Mesodermal cell (in vitro differentiated cells): ENCODE results near the gene A2M.

Experiments used
- H3K27ac ChIP-seq: 2 replicates; pipeline ENCODE4 v1.7.0; 2013; ENCODE audit warnings: mild to moderate bottlenecking, low read depth, low read length, moderate library complexity; ENCODE audit not compliant: severe bottlenecking
- H3K36me3 ChIP-seq: 2 replicates; pipeline ENCODE4 v1.7.1; 2013; ENCODE audit warnings: mild to moderate bottlenecking, low read length, moderate library complexity; ENCODE audit not compliant: control insufficient read depth, insufficient read depth
- H3K4me1 ChIP-seq: one replicate; pipeline ENCODE4 v1.7.1; 2013; ENCODE audit warnings: mild to moderate bottlenecking, low read length; ENCODE audit not compliant: insufficient read depth, control insufficient read depth, poor library complexity, severe bottlenecking
- H3K4me3 ChIP-seq: 2 replicates; pipeline ENCODE4 v1.7.0; 2013; ENCODE audit warnings: low read length, control low read depth, mild to moderate bottlenecking; ENCODE audit not compliant: insufficient read depth, poor library complexity, severe bottlenecking; ENCODE audit errors: extremely low read depth
- H3K9me3 ChIP-seq: 2 replicates; pipeline ENCODE4 v1.7.1; 2013; ENCODE audit warnings: mild to moderate bottlenecking, low read length, moderate library complexity; ENCODE audit not compliant: control insufficient read depth
- WGBS, 2 experiments: methylation state at CpG; one replicate each; pipeline ENCODE4 v1.1.5; 2013; ENCODE audit warnings: missing lambda C conversion rate in 2 of 2; ENCODE audit not compliant: insufficient coverage in 2 of 2; 5-methylcytosine and 5-hydroxymethylcytosine counted together

A2M gene

DNA sequence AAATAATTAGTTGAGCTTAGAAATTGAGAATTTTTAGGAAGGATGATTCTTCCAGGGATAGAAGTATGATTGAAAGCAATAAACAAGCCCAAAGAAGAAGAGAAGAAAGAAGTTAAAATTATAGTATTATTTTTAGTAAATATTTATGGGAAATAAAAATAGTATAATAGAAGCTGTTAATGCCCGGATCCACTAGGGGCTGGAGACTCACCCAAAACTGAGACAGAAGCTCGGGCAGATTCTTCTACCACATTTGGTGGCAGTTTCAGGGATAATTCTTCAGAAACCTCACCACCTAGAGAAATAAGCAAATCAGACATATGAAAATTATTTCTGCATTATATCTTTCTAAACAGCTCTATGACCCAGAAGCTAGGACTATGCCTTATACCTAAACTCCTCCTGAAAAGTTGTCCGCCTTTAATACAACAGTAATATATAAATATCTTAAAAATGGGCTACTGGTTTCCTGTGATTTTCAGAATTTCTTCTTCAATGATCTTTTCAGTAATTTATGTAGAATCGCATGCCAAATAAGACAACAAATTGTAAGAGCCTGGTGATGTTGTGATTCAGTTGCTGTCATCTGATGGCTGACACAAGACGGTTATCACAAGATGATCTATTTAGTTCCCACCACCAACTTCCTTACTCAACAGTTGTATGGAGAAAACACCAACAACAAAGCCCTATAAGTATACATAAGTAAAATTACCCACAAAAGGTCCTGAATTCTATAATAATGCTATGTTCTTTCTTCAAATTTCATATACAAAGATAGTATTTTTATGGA is 35.6 kb downstream of the A2M start:
- Histone ChIP-seq H3K36me3 (no peaks in the 10 kb centered on the region), H3K27ac (no peak overlapping the region), H3K9me3 (peaks cover 5% of the 10 kb centered on the region), H3K4me1 (no peaks in the 10 kb centered on the region), H3K4me3 (no peak overlapping the region)
- 90% methylated on average over 2 of the region's 5 CpGs; no CpG with 5 or more reads in 1 of the 2 experiments for WGBS, 2 experiments

DNA sequence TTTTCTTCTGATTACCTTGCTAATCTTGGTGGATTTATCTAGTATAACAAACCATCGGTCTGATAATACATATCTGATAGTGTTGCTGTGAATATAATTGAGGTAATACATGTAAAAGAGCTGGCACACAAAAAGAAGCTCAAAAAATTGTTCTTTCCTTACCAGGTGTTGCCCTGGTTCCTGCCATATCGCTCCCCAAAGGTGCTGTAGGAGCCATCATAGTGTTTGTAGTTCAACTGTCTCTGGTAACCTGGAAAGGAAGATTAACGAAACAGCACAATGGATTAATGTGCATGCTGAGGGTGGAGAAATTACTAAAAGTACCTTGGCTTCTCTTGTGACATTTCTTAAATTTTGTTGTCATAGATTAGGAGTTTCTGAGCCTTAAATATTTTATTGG is 36.6 kb downstream of the A2M start:
- WGBS, 2 experiments = 75 to 96% methylated on average over 1 to 2 of the region's 3 CpGs
- Histone ChIP-seq H3K36me3 (no peaks in the 10 kb centered on the region), H3K27ac (no peak overlapping the region)

DNA sequence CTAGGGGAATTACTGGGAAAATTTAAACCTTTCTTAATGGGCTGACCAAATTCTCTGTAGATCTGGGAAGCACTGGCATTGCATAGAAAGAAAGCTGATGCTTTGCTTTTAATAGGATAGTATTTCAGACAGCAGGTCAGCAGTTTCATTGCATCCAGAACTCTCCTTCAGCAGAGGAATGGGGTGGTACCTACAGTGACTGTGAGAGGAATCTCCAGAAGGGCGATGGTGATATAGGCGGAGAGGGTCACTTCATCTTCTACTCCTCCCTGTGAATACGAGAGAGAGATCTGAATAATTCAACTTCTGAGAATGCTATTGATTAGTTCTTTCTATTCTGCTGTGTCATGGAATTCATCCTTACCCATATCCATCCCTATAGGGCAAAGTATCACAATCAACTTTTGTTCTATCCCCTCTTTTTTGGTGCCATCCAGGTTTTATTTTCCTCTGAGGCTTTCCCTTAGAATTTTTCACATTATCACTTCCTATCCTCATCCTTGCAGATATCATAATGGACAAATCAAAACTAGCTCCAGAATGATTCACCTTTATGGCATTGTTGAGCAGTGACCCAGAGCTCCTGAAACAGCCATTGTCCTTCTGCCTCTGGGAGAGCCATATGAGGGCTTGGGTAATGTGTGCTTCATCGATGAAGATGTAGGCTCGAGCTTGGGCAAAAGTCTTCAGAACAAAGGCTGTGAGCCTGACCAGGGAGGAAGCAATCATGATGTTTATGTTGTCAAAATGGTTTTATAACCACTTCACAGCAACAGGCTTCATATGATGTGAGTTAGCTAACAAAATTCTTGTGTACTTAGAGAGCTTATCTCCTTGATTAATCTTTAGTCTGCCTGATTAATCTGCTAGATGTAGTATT is 38.3 kb downstream of the A2M start:
- Histone ChIP-seq H3K36me3 (no peaks in the 10 kb centered on the region), H3K9me3 (peaks cover 5% of the 10 kb centered on the region), H3K27ac (no peak overlapping the region), H3K4me3 (no peak overlapping the region), H3K4me1 (no peaks in the 10 kb centered on the region)
- 60 to 83% methylated on average over 2 of the region's 5 CpGs for WGBS, 2 experiments

More for the DNA sequence above, 36.6 kb downstream of the A2M start:
- H3K9me3 ChIP-seq = peaks cover 5% of the 10 kb centered on the region
- no peaks in the 10 kb centered on the region for H3K4me1 ChIP-seq
- no peak overlapping the region for H3K4me3 ChIP-seq

DNA sequence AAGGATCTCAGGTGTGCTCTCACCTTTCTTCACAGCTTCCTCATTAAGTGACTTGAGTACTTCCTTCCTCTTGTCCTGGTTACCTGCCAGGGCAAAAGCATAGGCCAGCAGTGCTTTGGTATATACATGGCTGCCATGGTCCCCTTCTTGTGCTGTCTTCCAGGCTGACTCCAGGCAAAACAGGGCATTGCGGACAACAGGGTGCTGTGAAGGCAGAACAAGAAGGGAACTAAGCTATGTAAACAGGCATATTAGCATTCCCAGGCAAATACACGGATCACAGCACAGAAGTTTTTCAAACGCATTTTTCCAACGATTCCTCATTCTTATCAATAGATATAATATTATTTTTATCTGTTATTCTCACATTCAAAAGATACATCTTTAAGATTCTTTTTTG is 39.0 kb downstream of the A2M start:
- no peak overlapping the region for H3K27ac ChIP-seq
- H3K4me3 ChIP-seq = no peak overlapping the region
- 88 to 100% methylated on average over 1 of the region's 4 CpGs for WGBS, 2 experiments
- H3K4me1 ChIP-seq = no peaks in the 10 kb centered on the region
- H3K9me3 ChIP-seq = peaks cover 5% of the 10 kb centered on the region
- no peaks in the 10 kb centered on the region for H3K36me3 ChIP-seq

DNA sequence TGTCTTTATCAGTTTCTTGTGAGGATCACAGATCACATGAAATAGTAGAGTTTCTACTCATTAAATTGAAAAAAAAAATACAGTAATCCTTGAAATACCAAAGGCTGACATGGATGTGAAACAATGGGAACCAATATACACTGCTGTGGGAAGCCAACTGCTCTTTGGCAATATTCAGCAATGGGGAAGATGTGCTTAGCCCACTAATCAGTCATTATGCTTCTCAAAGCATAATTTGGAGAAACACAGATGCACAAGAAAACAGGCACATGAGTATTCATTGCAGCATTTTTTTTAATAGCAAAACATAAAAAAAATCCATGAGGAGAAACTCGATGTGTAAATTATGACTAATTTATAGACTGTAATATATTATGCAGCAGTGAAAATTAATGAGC is 40.6 kb downstream of the A2M start:
- H3K4me3 ChIP-seq = no peak overlapping the region
- H3K4me1 ChIP-seq = no peaks in the 10 kb centered on the region
- no CpG with 5 or more reads among the region's 1 CpG for WGBS, 2 experiments
- no peak overlapping the region for H3K27ac ChIP-seq
- no peaks in the 10 kb centered on the region for H3K36me3 ChIP-seq
- no peaks in the 10 kb centered on the region for H3K9me3 ChIP-seq

DNA sequence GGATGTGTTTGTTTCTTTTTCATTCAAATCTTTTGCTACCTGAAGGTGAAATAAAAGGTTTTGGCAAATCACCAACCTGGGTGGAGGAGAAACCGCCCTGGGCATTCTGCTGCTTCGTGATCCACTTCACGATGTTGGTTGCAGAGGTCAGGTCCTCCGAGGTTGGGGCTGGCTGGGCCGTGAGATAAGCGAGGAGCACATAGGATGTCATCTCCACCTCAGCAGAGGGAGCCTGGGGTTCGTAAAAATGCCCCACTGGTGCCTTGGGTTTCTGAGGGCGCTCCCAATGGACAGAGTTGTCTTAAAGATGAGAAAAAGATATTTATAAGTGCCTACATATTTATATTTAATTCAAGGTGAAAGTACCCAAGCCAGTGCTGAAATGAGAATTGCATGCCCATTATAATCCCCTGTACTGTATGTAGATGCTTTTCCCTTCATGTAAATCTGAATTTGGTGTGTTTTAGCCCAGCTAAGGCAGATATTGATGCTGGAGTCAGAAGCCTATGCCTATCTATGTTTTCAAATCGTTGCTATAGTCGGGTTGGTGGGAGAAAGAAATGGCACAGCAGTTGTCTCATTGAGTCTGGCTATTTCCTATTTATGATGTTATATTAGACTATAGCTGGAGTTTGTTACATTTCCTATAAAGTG is 41.1 kb downstream of the A2M start:
- H3K36me3 ChIP-seq = no peaks in the 10 kb centered on the region
- H3K9me3 ChIP-seq = no peaks in the 10 kb centered on the region
- H3K27ac ChIP-seq = no peak overlapping the region
- WGBS, 2 experiments = 86 to 89% methylated on average over 6 to 7 of the region's 10 CpGs
- H3K4me1 ChIP-seq = no peaks in the 10 kb centered on the region
- no peak overlapping the region for H3K4me3 ChIP-seq

DNA sequence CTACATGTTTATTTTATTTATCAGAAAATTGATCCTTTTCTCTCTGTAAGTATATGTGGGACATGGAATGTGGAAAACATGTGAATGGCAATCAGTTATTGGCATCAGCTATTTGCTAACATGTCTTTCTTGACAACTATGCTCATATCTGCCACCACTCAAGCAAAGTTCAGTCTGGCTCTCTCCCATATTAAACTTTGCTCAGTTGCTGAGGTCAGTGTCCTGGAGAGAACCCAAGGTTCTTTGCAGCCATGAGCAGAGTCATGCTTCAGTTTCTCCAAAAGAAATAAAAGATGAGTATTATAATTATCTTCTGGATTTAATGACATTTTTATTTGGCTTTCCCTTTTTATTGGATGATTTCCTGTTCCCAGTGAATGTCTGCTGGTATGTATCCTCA is 42.6 kb downstream of the A2M start:
- Histone ChIP-seq H3K4me1 (no peaks in the 10 kb centered on the region), H3K27ac (no peak overlapping the region), H3K36me3 (no peaks in the 10 kb centered on the region), H3K9me3 (no peaks in the 10 kb centered on the region), H3K4me3 (no peak overlapping the region)

DNA sequence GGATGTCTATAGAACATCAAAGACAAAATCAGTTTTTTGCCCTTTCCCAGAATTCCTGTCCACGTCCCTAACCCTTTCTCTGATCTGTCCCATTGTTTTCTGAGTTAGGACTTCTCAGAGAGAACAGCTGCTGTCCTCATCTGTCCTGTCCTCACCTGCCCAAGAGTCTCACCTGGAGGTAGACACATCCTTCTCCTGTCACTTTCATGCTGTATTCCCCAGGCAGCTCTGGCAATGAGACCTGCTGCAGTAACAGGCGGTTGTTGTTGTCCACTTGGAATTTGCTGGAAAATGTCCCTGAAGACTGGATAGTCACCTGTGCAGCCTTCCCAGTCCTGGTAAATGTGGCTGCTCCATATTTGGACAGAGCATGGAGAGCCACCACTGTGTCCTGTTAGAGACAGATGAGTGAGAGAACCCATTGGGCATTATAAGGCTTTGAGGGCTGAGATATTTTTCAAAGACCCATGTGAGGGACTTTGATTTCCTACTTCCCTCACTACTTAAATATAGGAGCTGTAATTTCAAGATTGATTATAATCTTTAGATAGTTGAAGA is 43.2 kb downstream of the A2M start:
- H3K4me3 ChIP-seq = no peak overlapping the region
- 67 to 78% methylated on average over 1 to 2 of the region's 2 CpGs for WGBS, 2 experiments
- no peaks in the 10 kb centered on the region for H3K9me3 ChIP-seq
- no peak overlapping the region for H3K27ac ChIP-seq
- no peaks in the 10 kb centered on the region for H3K36me3 ChIP-seq
- no peaks in the 10 kb centered on the region for H3K4me1 ChIP-seq

DNA sequence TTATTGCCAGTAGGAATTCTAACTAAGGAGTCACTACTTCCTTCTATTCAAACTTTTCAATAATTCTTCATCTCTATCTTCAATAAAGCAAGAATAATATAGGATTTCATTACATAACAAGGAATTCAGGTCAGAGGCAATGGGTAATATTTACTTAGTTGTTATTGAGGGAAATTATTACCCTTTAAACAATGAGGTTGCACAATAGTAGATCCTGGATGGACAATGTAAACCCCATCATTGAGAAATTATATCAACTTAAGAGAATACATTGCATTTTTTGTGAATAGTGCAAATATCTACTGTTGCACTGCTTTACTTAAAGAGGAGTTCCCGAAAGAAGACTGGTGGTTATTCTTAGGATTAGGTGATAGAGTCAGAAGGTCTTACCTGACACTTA is 43.8 kb downstream of the A2M start:
- Histone ChIP-seq H3K4me1 (no peaks in the 10 kb centered on the region), H3K27ac (no peak overlapping the region), H3K36me3 (no peaks in the 10 kb centered on the region), H3K4me3 (no peak overlapping the region), H3K9me3 (no peaks in the 10 kb centered on the region)
- 100% methylated on average over 1 of the region's 1 CpG; no CpG with 5 or more reads in 1 of the 2 experiments for WGBS, 2 experiments

DNA sequence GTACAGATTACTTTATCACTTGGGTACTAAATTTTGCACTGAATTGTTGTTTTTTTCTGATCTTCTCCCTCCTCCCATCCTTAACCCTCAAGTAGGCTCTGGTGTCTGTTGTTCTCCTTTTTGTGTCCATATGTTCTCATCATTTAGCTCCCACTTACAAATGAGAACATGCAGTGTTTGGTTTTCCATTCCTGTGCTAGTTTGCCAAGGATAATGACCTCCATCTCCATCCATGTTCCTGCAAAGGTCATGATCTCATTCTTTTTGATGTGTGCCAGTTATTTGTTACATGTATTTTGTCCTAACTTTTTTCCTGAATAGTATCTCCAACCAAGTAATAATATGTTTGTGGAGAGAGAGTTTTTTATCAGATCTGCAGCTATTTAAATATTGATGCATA is 44.2 kb downstream of the A2M start:
- H3K27ac ChIP-seq = no peak overlapping the region
- H3K4me3 ChIP-seq = no peak overlapping the region
- H3K9me3 ChIP-seq = no peaks in the 10 kb centered on the region
- no peaks in the 10 kb centered on the region for H3K36me3 ChIP-seq
- no peaks in the 10 kb centered on the region for H3K4me1 ChIP-seq
